Left forelimb (tissue), 1 donor: Measurements from ENCODE around the gene CASKIN1.
"Not testable (repeated sequence)": the region's sequence is repeated elsewhere in the genome, so short reads cannot be mapped to it uniquely, and the experiment has no call there.

Source experiments
- DNase-seq: peaks from one replicate; pipeline ENCODE4 v3.0.0-alpha.2; 2018; ENCODE audit warnings: low spot score

Gene CASKIN1, protein sequence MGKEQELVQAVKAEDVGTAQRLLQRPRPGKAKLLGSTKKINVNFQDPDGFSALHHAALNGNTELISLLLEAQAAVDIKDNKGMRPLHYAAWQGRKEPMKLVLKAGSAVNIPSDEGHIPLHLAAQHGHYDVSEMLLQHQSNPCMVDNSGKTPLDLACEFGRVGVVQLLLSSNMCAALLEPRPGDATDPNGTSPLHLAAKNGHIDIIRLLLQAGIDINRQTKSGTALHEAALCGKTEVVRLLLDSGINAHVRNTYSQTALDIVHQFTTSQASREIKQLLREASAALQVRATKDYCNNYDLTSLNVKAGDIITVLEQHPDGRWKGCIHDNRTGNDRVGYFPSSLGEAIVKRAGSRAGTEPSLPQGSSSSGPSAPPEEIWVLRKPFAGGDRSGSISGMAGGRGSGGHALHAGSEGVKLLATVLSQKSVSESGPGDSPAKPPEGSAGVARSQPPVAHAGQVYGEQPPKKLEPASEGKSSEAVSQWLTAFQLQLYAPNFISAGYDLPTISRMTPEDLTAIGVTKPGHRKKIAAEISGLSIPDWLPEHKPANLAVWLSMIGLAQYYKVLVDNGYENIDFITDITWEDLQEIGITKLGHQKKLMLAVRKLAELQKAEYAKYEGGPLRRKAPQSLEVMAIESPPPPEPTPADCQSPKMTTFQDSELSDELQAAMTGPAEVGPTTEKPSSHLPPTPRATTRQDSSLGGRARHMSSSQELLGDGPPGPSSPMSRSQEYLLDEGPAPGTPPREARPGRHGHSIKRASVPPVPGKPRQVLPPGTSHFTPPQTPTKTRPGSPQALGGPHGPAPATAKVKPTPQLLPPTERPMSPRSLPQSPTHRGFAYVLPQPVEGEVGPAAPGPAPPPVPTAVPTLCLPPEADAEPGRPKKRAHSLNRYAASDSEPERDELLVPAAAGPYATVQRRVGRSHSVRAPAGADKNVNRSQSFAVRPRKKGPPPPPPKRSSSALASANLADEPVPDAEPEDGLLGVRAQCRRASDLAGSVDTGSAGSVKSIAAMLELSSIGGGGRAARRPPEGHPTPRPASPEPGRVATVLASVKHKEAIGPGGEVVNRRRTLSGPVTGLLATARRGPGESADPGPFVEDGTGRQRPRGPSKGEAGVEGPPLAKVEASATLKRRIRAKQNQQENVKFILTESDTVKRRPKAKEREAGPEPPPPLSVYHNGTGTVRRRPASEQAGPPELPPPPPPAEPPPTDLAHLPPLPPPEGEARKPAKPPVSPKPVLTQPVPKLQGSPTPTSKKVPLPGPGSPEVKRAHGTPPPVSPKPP (N-terminal part only)

GRCh38 chr16:2196162-2196980 is at the start of gene CASKIN1:
Gene CASKIN1 (minus strand): TSS chr16:2196605. CDS start chr16:2196432, 173 bp downstream.
- DNase-seq: no peak

DNA sequence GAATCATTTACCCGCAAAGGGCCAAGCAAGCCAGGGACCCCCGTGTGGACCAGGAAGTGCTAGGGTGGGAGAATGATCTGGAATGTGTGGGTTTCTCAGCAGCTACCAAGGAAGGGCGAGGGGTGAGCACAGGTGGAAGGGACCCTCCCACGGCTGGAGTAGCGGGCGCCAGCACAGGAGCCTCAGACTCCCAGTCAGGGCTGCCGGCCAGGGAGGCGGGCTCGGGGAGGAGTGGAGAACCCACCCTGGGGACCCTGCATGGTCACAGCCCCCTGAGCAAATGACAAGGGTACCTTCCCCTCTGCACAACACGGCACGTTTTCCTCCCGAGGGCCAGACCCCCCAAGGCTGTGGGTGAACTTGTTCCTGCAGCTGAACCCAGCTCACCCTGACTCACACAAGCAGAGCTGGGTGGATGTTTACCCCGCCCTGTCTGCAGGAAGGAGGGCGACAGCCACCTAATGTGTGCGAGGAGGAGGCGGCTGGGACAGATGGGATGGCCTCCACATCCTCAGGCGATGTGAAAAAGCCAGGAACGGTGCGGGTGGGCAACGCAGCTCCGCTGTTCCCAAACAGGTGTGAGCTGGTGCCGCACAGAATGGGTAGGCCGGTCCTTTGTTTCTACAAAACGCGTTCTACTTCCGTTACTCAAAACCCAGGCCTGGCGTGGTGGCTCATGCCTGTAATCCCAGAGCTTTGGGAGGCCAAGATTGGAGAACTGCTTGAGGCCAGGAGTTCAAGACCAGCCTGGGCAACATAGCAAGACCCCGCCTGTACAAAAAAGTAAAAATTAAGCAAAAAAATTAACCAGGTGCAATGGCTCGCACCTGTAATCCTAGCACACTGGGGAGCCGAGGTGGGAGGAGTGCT is 48.8 kb upstream of the CASKIN1 start:
- DNase-seq: no peak

GRCh38 chr16:2244301-2244700 is 47.9 kb upstream of the CASKIN1 start:
- DNase-seq: no peak

DNA sequence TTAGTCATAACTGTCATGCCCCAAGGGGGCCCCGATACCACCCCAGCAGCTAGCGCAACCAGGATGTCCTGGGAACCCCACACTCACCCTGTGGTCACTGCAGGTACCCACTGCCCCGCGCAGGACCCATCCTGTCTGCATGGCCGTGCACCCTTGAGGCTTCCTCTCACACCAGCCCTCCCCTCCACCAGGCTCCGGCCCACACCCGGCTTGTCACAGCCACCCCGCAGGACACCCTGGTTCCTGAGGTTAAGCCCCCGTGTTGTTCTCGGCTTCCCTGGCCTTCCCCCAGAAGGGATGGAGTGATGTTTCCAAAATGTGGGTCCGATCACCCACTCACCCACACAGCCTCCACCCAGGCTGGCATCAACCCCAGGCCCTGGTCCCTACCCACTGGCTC is 47.4 kb upstream of the CASKIN1 start:
- DNase-seq: no peak

DNA sequence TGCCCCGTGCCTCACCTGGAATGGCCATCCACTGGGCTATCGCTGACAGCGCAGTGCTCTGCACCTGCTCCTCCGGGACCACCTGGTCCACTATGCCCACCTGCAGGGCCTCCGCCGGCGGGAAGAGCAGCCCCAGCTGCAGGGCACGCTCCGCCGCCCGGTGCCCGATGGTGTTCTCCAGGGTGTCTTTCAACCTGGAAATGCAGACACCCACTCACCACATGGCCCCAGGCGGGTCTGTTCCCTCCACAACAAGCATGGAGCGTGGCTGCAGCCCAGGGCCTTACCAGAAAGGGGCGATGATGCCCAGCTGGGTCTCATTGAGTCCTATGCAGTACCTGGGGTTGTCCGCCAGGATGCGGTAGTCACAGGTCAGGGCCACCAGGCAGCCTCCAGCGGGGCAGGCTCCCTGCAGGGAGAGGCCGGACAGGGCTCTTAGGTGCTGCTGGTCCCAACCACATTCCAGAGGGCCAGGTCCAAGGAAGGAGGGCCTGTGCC is 46.7 kb upstream of the CASKIN1 start:
- no peak for DNase-seq

DNA sequence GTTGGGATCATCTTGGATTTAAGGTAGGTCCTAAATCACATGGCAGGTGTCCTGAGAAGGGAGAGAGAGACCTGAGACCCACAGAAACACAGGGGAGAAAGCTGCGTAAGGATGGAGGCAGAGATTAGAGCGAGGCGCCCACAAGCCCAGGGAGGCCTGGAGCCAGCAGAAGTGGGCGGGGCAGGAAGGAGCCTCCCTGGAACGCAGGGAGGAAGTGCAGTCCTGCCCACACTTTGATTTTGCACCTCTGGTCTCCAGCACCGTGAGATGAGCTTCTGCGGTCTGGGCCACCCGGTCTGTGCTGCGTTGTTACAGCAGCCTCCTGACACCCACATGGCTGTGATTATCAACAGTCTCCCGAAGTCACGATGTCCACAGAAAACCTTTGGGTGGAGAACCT is 46.2 kb upstream of the CASKIN1 start:
- DNase-seq: no peak

DNA sequence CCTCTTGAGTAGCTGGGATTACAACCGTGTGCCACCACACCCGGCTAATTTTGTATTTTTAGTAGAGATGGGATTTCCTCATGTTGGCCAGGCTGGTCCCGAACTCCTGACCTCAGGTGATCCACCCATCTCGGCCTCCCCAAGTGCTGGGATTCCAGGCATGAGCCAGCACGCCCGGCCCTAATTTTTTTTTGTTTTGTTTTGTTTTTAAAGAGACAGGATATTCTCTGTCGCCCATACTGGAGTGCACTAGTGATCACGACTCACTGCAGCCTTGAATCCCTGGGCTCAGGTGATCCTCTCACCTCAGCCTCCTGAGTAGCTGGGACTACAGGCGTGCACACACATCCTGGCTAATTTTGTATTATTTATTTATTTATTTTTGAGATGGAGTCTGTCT is 43.9 kb upstream of the CASKIN1 start:
- not testable (repeated sequence) for DNase-seq

DNA sequence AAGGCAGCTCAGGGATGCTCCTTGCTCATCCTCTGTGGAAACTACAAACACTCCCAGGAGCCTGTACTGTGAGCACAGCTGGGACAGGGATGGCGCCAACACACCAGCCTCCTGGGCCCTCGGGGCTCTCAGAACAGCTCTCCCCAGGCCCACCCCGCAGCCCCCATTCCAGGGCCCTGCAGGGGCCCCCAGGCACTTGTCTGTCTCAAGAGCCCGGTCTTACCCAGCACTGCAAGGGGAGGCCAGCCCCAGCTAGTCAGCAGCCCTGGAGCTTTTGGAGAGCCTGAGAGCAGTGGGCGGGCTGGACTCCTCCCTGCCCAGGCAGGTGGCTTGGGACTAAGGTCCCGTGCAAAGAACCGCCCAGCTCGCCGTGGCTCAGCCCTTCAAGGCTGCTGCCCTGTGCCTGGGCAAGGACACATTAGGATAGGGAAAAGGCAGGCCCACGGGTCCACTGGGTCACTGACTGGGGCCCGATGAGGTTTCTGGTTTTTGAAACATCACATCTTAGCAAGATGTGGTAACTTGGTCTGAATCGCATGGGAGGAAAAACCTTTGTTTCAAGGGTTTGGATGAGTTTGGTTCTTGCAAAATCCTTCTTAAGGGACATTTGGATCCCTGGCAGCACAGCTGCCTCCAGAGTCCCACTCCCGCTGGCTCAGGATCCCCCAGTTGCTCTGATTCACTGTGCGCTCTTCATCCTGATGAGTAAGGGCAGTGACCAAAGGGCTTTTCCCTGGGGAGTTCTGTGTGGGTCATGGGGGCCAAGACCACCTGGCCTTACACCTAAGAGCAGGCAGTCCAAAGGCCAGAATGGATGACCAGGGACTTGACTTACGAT is 42.7 kb upstream of the CASKIN1 start:
- DNase-seq: no peak

DNA sequence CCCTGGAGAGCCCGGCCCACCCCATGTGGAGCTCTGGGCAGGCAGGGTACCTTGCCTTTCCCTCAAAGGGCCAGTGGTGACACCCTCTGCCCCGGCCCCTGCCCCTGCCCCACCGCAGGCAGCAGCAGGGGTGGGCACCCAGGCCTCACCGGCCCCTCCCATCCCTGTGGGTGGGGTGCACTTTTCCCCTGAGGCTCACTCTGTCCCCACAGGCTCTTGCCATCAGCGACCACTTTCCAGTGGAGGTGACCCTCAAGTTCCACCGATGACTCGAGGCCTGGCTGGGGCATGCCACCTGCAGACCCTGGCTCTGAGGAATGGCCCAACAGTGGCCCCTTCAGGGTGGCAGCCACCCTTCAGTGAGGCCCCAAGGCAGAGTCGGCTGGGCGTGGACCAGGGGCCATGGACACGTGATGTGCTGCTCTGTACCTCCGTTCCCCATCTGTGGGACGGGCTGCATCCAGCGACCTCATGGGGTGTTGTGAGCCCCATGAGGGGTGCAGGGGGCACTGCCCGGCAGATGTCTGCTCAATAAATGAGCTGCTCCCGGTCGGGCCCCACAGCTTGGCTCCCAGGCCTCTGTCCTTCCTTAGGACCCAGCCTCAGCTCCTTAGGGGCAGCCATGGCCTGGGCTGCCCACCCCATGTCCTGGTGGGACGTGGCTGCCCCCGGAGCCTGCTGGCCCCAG is 41.9 kb upstream of the CASKIN1 start:
- DNase-seq: no peak

GRCh38 chr16:2237493-2238149 is 41.2 kb upstream of the CASKIN1 start:
- no peak for DNase-seq

- DNase-seq: no peak
Observed at GRCh38 chr16:2237102-2237482, 40.7 kb upstream of the CASKIN1 start.

DNA sequence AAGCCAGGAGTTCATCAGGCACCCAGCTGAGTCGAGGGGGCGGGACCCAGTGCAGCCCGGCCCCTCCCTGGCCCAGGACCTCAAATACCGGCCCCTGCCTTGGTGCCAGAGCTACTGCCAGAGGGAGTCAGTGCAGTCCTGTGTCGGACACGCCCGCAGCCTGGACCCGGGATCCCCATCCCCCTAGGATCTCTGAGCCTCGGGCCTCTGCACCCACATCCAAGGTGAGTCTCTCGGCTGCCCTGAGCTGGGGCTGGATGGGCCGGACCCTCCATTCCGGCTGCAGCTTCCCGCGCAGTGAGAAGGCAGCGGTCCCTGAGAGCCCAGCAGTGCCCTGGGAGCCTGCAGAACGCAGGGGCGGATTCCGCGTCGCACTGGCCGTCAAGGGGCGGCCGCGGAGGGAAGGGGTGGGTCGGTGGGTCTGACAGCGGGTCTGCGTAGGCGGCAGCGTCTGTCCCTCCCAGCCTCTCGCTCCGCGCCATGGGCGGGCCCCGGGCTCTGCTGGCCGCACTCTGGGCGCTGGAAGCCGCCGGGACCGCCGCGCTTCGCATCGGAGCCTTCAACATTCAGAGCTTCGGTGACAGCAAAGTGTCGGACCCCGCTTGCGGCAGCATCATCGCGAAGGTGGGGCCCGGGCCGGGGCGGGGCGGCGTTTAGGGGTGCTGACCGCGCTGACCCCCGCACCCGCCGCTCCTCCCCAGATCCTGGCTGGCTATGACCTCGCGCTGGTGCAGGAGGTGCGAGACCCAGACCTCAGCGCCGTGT is 40.1 kb upstream of the CASKIN1 start, which contains the start of gene DNASE1L2:
DNASE1L2 (plus strand) TSS at position 108 of the 765 bp plus-strand sequence; CDS start at position 481, 373 bp downstream.
- DNase-seq: no peak

DNA sequence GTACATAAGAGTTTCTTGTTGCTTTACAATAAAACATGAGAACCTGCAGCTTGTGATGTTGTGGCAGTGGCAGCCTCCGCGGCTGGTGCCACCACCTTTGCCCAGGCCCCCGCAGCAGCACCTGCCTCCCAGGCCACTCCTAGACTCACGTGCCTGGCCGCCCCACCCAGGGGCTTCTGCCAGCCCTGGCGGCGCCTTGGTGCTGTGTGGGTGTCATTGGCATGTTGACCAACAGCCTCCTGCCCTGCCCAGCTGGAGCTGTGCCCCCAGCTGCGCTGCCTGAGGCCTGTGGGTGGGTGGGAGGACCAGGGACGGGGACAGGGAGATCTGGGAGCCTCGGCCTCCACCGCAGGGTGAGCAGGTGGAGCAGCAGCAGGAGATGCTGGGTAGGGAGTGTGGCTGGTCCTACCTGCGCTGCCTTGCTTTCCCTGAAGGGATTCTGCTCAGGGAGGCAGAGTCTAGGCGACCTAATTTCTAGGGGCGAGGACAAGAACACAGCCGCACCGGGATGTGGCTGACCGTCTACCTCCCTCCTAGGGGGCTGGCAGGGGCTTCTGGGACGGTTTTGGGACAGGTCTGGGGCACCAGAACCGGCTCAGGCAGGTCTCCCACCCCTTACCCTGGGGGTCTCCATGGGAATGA is 39.4 kb upstream of the CASKIN1 start:
- DNase-seq: no peak

- no peak for DNase-seq
Observed at GRCh38 chr16:2235234-2235651, 38.8 kb upstream of the CASKIN1 start.

DNA sequence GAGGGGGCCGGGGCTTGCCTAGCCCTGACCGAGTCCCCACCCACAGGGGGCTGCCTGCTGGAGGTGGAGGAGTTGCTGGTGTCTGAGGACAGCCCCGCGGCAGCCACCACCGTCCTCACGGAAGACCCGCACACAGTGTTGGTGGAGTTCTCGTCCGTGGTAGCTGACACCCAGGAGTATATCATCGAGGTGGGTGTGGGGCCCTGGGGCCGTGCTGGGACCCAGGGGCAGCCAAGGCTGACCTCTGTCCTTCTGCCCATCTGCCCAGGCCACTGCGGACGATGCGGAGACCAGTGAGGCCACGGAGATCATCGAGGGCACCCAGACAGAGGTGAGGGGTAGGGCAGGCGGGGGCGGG is 38.4 kb upstream of the CASKIN1 start:
- DNase-seq: no peak

DNA sequence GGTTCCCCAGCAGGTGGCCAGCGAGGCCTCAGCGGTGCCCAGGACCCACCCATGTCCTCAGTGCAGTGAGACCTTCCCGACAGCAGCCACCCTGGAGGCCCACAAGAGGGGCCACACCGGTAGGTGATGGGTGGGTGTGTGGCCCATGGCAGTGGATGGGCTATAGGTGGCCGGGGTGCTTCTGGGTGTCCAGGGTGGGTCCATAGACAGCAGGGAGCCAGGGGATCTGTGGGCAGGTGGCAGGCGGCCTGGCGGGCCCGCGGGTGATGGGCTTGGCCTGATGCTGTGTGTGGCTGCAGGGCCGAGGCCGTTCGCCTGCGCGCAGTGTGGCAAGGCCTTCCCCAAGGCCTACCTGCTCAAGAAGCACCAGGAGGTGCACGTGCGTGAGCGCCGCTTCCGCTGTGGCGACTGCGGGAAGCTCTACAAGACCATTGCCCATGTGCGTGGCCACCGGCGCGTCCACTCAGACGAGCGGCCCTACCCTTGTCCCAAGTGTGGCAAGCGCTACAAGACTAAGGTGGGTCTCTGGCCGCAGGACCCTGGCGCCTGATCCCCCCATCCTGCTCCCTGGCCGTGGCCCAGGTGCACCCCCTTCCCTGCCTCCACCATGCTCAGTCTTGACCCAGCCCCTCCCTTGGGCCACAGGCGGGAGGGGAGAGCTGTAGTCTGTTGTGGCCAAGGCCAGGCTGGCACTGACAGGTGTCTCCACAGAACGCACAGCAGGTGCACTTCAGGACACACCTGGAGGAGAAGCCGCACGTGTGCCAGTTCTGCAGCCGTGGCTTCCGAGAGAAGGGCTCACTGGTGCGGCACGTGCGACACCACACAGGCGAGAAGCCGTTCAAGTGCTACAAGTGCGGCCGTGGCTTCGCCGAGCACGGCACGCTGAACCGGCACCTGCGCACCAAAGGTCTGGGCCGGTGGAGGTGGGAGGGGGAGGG is 37.7 kb upstream of the CASKIN1 start:
- no peak for DNase-seq
